ENCODE data around the gene CCDC187.

CCDC187 gene

DNA sequence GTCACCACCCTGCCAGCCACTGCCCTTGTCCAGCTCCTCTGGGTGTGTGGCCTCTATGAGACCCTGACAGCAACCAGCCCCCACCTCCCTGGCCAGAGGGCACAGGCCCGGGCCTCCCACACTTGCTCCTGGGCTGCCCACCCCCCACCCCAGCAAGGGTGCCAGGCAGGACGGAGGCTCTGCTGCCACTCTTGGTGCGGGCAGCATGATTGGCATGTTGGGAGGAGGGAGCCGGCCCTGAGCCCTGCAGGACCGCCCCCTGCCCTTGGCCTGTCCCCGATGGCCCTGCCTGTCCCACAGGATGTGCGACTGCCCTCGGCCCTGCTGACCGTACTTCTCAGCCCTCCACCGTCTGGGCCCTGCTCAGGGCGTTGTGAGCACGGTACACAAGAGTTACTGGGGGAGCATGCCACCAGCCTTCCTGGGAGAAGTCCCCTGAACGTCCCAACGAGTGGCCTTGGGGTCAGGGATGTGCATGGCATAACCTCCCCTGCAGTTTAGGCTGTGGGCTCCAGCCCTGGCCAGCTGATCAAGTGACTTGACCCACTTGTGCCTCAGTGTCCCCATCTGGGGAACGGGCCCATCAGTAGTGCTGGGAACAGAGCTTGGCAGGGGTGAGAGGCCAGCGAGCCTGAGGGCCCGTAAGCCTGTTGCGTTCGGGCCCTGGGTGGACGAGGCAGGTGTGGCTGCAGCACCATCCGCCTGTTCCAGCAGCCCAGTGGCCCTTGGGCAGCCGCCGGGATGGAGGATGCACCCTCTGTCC lies 39.4 kb upstream of the CCDC187 start:
- no peak overlapping the region for H3K27ac ChIP-seq
- TF ChIP-seq ZFX (IDR thresholded peaks at IDR 0.05) (no peak), CTCF (conservative IDR thresholded peaks at IDR 0.05) (no peak)

DNA sequence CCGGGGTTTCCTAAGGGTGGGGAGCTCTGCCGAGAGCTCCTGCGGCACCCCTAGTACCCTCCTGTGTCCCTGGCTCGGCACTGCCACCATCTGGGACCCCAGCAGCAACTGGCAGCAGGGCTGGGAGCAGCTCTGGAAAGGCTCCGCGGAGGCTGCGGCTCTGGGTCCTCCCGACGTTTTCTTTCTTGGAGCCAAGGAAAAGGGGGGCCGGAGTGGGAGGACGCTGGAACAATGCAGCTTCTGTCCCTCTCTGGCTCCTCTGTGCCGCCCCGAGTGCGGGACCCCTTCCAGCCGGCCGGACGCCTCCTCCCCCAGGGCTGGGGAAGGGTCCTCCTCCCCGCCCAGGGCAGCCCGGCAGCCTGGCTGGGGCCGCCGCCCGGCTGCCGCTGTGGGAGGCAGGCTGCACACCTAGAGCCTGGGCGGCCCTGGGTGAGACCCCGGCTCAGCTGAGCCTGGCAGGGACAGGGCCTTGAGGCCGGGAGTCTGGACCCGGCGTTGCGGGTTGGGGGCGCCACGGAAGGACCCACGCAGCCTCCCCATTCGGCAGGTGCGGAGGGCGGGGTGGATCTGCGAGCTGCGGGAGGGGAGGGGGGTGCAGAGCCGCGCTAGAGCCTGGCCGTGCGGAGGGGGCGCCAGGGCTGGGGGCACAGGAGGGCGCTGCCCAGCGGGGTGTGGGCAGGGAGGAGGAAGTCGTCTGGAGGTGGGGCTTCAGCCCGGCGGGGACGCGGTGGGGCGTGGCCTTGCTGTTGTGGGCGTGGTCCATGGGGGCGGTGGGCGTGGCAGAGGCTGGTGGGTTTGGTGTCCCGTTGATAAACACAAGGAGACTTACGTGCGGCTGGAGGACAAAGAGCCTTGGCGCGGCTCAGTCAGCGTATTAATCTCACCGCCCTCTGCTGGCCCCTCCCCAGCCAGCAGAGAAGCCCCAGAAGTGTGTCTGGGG lies 38.6 kb upstream of the CCDC187 start:
- no peak overlapping the region for H3K27ac ChIP-seq
- TF ChIP-seq CTCF (conservative IDR thresholded peaks at IDR 0.05) = no peak
- TF ChIP-seq ZFX (IDR thresholded peaks at IDR 0.05) = no peak

DNA sequence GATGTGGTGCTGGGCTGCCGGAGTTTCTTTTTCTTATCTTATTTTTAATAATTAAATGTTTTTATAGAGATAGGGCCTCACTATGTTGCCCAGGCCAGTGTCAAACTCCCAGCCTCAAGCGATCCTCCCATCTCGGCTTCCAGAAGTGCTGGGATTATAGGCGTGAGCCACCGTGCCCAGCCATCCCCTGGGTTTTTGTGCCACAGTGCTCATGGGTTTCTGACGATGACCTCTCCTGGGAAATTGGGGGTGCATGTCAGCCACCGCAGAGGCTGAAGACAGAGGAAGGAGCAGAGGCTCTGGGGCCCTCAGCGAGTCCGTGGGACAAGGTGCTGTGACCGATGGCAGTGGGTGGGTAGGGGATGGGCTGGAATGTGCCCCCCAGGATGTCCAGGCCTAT lies 37.9 kb upstream of the CCDC187 start:
- no peak overlapping the region for H3K27ac ChIP-seq
- TF ChIP-seq ZFX (IDR thresholded peaks at IDR 0.05) (no peak), CTCF (conservative IDR thresholded peaks at IDR 0.05) (no peak)

DNA sequence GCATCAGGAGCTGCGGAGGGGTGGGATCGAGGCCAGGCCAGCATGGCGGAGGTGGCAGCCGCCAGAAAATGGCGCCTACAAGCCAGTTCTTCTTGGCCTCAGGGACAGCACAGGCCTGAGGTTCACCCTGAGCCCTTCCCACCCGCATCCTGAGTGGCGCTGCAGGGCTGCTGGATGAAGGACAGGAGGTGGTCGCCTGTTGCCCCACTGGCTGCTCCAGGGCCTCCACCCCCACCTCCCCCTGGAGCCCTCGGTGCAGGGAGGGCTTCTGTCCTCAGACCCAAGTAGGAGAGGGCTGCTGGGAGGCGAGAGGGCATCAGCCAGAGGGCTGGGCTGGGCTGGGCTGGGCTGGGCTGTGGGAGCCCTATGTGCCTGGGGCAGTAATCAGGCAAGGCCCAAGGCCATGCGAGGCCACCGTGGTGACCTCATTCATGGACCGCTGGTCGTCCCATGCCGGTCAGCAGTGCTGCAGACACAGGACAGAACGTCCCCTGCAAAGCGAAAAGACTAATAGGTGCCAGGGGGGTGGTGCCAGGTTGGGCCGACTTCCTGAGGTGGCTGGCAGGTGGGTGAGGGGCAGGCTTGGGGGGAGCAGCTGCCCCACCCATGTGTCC lies 37.3 kb upstream of the CCDC187 start:
- TF ChIP-seq ZFX (IDR thresholded peaks at IDR 0.05) (no peak), CTCF (conservative IDR thresholded peaks at IDR 0.05) (no peak)
- no peak overlapping the region for H3K27ac ChIP-seq

DNA sequence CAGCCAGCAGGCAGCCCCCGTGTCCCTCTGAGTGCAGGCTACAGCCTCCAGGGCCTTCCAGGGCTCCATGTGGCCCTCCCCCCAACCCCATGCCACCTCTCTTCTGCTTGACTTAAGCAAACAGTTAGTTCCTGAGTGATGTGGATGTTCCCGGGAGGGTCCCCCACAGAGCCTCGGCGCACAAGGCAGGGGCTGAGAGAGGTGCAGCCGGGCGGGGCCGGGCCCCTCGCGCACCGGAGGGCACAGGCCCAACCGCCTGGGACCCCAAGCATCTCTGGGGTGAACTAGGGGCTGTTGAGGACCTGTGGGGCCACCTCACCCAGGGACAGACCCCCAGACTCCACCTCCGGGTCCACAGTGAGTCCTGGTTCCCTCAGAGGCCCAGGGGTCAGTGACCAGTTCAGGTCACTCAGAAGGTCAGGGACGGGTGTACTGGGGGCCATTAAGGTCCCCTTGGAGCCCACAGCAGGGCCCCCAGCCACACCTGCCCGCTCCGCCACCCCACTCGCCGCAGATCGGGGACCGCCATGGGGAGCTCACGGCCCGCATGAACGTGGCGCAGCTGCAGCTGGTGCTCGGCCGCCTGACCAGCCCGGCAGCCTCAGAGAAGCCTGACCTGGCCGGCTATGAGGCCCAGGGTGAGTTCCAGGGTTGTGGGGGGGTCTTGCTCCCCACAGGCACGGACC lies 36.6 kb upstream of the CCDC187 start:
- TF ChIP-seq CTCF (conservative IDR thresholded peaks at IDR 0.05) = no peak
- no peak for TF ChIP-seq ZFX (IDR thresholded peaks at IDR 0.05)
- no peak overlapping the region for H3K27ac ChIP-seq

GRCh38 chr9:136339958-136340310 lies 36.0 kb upstream of the CCDC187 start:
- TF ChIP-seq CTCF (conservative IDR thresholded peaks at IDR 0.05) (no peak), ZFX (IDR thresholded peaks at IDR 0.05) (no peak)
- H3K27ac ChIP-seq = no peak overlapping the region
